Endothelial cell of umbilical vein (primary cell): ENCODE results near the gene MFN2. TPM values are rescaled to one million over a fixed set of nuclear protein-coding genes. Genes with fewer than 3 reads are reported as not detected.
A peak's percentile ranks its signal among the peaks of the same experiment; 100 is the strongest.

ENCODE experiments used
- Bru-seq: library from RNA; stranded (reverse); fragments of 400-500 nt; gene quantifications from one replicate; lab custom pipeline; 2021; lab: Mats Ljungman, UMichigan
- BruChase-seq, 2 experiments: library from RNA; stranded (reverse); fragments of 400-500 nt; gene quantifications; one replicate each; lab custom pipeline; 2021; lab: Mats Ljungman, UMichigan
- BruUV-seq: library from RNA; stranded (reverse); fragments of 400-500 nt; replicated peaks from 2 replicates; lab custom pipeline; 2021; lab: Mats Ljungman, UMichigan
- CTCF ChIA-PET: fragments of 300-600, 350-600 bp; sonication (Branson Sonifier 250); formaldehyde crosslinking; loops from one replicate; lab custom pipeline; 2021; ENCODE audit warnings: antibody characterized with exemption, inconsistent platforms; lab: Charles Lee
- POLR2A ChIA-PET: fragments of 300-600, 350-600 bp; sonication (Branson Sonifier 250); formaldehyde crosslinking; loops from one replicate; lab custom pipeline; 2021; ENCODE audit warnings: antibody characterized with exemption, inconsistent platforms; lab: Charles Lee
- DNase-seq: peaks from one replicate; pipeline ENCODE4 v3.0.0-alpha.2; 2011; ENCODE audit warnings: low read depth, low spot score
- FAIRE-seq: peaks from 2 replicates; lab custom pipeline; 2011; peaks lifted over from hg19 to GRCh38; lab: Jason Lieb, UNC
- H2AFZ ChIP-seq: 2 replicates; pipeline ENCODE4 v1.6.0; 2012; ENCODE audit warnings: low read depth, low read length, control low read depth, inconsistent platforms
- H3K27ac ChIP-seq: 2 replicates; pipeline ENCODE4 v1.5.1; 2011; ENCODE audit warnings: low read depth, mild to moderate bottlenecking, control low read depth, low read length, moderate library complexity; ENCODE audit not compliant: insufficient read depth
- H3K27me3 ChIP-seq, 2 experiments: 2 replicates each; pipeline versions ENCODE4 v1.6.0 to v1.6.1; 2011; ENCODE audit warnings: low read length in 2 of 2, mixed read lengths in 1 of 2; ENCODE audit not compliant: control insufficient read depth in 2 of 2, insufficient read depth in 2 of 2
- H3K36me3 ChIP-seq, 2 experiments: 2 replicates in 1 of 2; 3 replicates in 1 of 2; pipeline ENCODE4 v1.5.1; 2011; ENCODE audit warnings: low read length in 2 of 2, mild to moderate bottlenecking in 1 of 2, moderate library complexity in 1 of 2; ENCODE audit not compliant: control insufficient read depth in 2 of 2, insufficient read depth in 2 of 2; ENCODE audit errors: extremely low read depth in 1 of 2
- H3K4me1 ChIP-seq: 3 replicates; pipeline ENCODE4 v1.5.1; 2011; ENCODE audit warnings: mild to moderate bottlenecking, low read length; ENCODE audit not compliant: control insufficient read depth, insufficient read depth; ENCODE audit errors: extremely low read depth
- H3K4me2 ChIP-seq: 2 replicates; pipeline ENCODE4 v1.6.1; 2011; ENCODE audit warnings: low read length, control low read depth, mixed read lengths; ENCODE audit not compliant: insufficient read depth
- H3K4me3 ChIP-seq, 3 experiments: fragments of 200-600 bp in 1 of 3; sonication (generic), shearing (Covaris generic) in 1 of 3; replicated peaks in 1 of 3; 2 replicates each; pipeline ENCODE4 v1.5.1; 2011 to 2016; ENCODE audit warnings: control low read depth in 3 of 3, low read length in 3 of 3, mild to moderate bottlenecking in 2 of 3, inconsistent platforms in 1 of 3, low read depth in 1 of 3, moderate library complexity in 1 of 3; ENCODE audit not compliant: insufficient read depth in 1 of 3
- H3K79me2 ChIP-seq: 2 replicates; pipeline ENCODE4 v1.6.0; 2012; ENCODE audit warnings: low read length, inconsistent platforms; ENCODE audit not compliant: control insufficient read depth, insufficient read depth
- H3K9ac ChIP-seq: replicated peaks from 2 replicates; pipeline ENCODE3; 2011; ENCODE audit warnings: low read length, control low read depth; ENCODE audit not compliant: insufficient read depth; ENCODE audit errors: extremely low read depth
- H3K9me1 ChIP-seq: replicated peaks from 3 replicates; pipeline ENCODE4 v1.6.0; 2011; ENCODE audit warnings: mild to moderate bottlenecking, low read length; ENCODE audit not compliant: control insufficient read depth, insufficient read depth; ENCODE audit errors: extremely low read depth
- H3K9me3 ChIP-seq: replicated peaks from 2 replicates; pipeline ENCODE4 v1.5.1; 2012; ENCODE audit warnings: low read length, inconsistent platforms; ENCODE audit not compliant: control insufficient read depth, insufficient read depth
- H4K20me1 ChIP-seq: replicated peaks from 2 replicates; pipeline ENCODE3; 2011; ENCODE audit warnings: mild to moderate bottlenecking, low read length; ENCODE audit not compliant: control insufficient read depth, insufficient read depth; ENCODE audit errors: extremely low read depth
- CTCF ChIP-seq, 2 donors: IDR thresholded peaks; 1 replicate in 1 of 2; 2 replicates in 1 of 2; pipeline ENCODE4 v1.5.1; 2011; ENCODE audit warnings: low read length in 2 of 2, mild to moderate bottlenecking in 2 of 2, moderate library complexity in 2 of 2, control low read depth in 1 of 2, inconsistent platforms in 1 of 2, low read depth in 1 of 2; ENCODE audit not compliant: insufficient read depth in 1 of 2; ENCODE audit errors: extremely low read depth in 1 of 2
- EZH2 ChIP-seq: IDR thresholded peaks from 2 replicates; pipeline ENCODE4 v1.6.1; 2012; ENCODE audit warnings: borderline replicate concordance, low read depth, mild to moderate bottlenecking, moderate library complexity, low read length, inconsistent platforms; ENCODE audit not compliant: severe bottlenecking
- FOS ChIP-seq: IDR thresholded peaks from 2 replicates; pipeline ENCODE4 v1.6.1; 2011; ENCODE audit warnings: mild to moderate bottlenecking, low read length, moderate library complexity, borderline replicate concordance; ENCODE audit not compliant: insufficient read depth
- GATA2 ChIP-seq: IDR thresholded peaks from 2 replicates; pipeline ENCODE4 v1.7.0; 2011; ENCODE audit warnings: low read depth, mild to moderate bottlenecking, moderate library complexity, mixed read lengths, low read length; ENCODE audit not compliant: insufficient read length, insufficient read depth
- JUN ChIP-seq: IDR thresholded peaks from 2 replicates; pipeline ENCODE4 v1.6.1; 2011; ENCODE audit warnings: borderline replicate concordance, low read depth; ENCODE audit not compliant: insufficient read length, insufficient read depth
- MAX ChIP-seq: IDR thresholded peaks from 2 replicates; pipeline ENCODE4 v1.6.1; 2011; ENCODE audit not compliant: insufficient read depth, insufficient read length
- MYC ChIP-seq: IDR thresholded peaks from one replicate; pipeline ENCODE4 v1.6.1; 2011; ENCODE audit warnings: mild to moderate bottlenecking, low read depth, low read length
- POLR2A ChIP-seq: IDR thresholded peaks from 2 replicates; pipeline ENCODE4 v1.6.1; 2012; ENCODE audit warnings: low read depth, mild to moderate bottlenecking, control low read depth, low read length
- POLR2AphosphoS5 ChIP-seq: IDR thresholded peaks from 2 replicates; pipeline ENCODE4 v1.6.1; 2012; ENCODE audit warnings: low read depth, mild to moderate bottlenecking, control low read depth, low read length, moderate library complexity; ENCODE audit not compliant: insufficient read depth
- dilution Hi-C: fragments of 300-500 bp; cut with MboI; formaldehyde crosslinking; loops from one replicate; pipeline ENCODE4 v1.15.0; 2019; ENCODE audit warnings: low sequenced_read_pairs; ENCODE audit not compliant: extremely low pct_ligation_motif_present
- intact Hi-C: fragments of 100-400 bp; cut with micrococcal nuclease; formaldehyde crosslinking; loops from one replicate; pipeline ENCODE4 v1.10.0; 2022
- long read RNA-seq: library from polyadenylated mRNA; stranded (forward); transcript quantifications from one replicate; pipeline ENCODE4 v2.0.0, GENCODE V29; 2021
- polyA minus RNA-seq, 3 experiments: library from RNA; depleted of rRNA, polyadenylated mRNA; stranded (reverse); fragments of >200 nt; gene quantifications; 1 replicate in 1 of 3; 2 replicates in 2 of 3; pipeline ENCODE4 v1.2.3, GENCODE V29; 2011
- polyA plus RNA-seq, 4 experiments: library from polyadenylated mRNA; depleted of rRNA in 3 of 4; stranded (reverse) in 3 of 4; unstranded in 1 of 4; fragments of >200 nt; gene quantifications; 2 replicates each; pipeline versions ENCODE4 v1.2.1 to v1.2.3, GENCODE V29; 2011 to 2012; ENCODE audit warnings: missing spikeins in 1 of 4
- total RNA-seq: library from RNA; stranded (reverse); gene quantifications from 2 replicates; pipeline ENCODE4 v1.2.3, GENCODE V29; 2021

Gene MFN2
- total RNA-seq (66.6 and 82.4 TPM in 2 replicates), polyA plus RNA-seq (41.8 and 51.4 TPM in 2 replicates), polyA minus RNA-seq (76.2 and 76.4 TPM in 2 replicates), Bru-seq, nascent RNA (percentile 68 among the genes with signal in this experiment), BruChase-seq, experiment 1, labeled RNA remaining after a 6-hour chase (percentile 92 among the genes with signal in this experiment), BruChase-seq, experiment 2, labeled RNA remaining after a 2-hour chase (percentile 79 among the genes with signal in this experiment)
- 45.7 and 52.7 TPM in 2 replicates for polyA plus RNA-seq (2011; cell fraction: cytosol; rRNA removed)
- 72.2 and 73.2 TPM in 2 replicates for polyA plus RNA-seq (2011; cell fraction: nucleus; rRNA removed)
- 76.5 and 104 TPM in 2 replicates for polyA plus RNA-seq (2012)
- 34.5 TPM for polyA minus RNA-seq (2011; cell fraction: cytosol; rRNA and poly(A)+ RNA removed)
- 21.9 and 22.5 TPM in 2 replicates for polyA minus RNA-seq (2011; cell fraction: nucleus; rRNA and poly(A)+ RNA removed)
- long read RNA-seq, full-length matches to known transcripts: 77 of 135 reads
- long read RNA-seq, partial matches to known transcripts: 40 of 135 reads
- long read RNA-seq, other reads (novel, unspliced or antisense): 18 of 135 reads

- TF ChIP-seq CTCF (IDR thresholded peaks at IDR 0.05; ENCODE audit: extremely low read depth in 1 of 2, insufficient read depth in 1 of 2, low read depth in 1 of 2, low read length in 2 of 2) (no peak), GATA2 (no peak), JUN (peak; percentile 46), MAX (no peak), POLR2AphosphoS5 (no peak), FOS (peak; percentile 50), POLR2A (peak; percentile 61), MYC (no peak), EZH2 (no peak)
- DNase-seq (peak; percentile 99), FAIRE-seq (peak; percentile 99)
- Histone ChIP-seq H3K9ac (peak within 1 kb of the TSS; percentile 89), H4K20me1 (no peaks in the 10 kb centered on the region), H3K4me1 (peaks cover 18% of the 10 kb centered on the region), H3K9me3 (no peaks in the 10 kb centered on the region), H3K36me3 (peaks cover 5 to 15% of the 10 kb centered on the region in 2 experiments), H3K9me1 (no peaks in the 10 kb centered on the region), H3K4me2 (peak within 1 kb of the TSS; percentile 80), H3K27me3 (no peaks in the 10 kb centered on the region), H3K4me3 (peak within 1 kb of the TSS; percentile 86 to 94 (median 89)), H2AFZ (peak within 1 kb of the TSS; percentile 87), H3K79me2 (peaks cover 45% of the 10 kb centered on the region), H3K27ac (peak within 1 kb of the TSS; percentile 69)
- intact Hi-C loops: loop anchor here (1.0 to 5.0 kb wide), 5 partner anchors 39 to 298 kb away; partner anchors contain the start of genes KIAA2013, MAD2L2, MIIP and PLOD1
- no TSS peak for BruUV-seq
- CTCF ChIA-PET: interaction anchor here (1.2 kb wide), 1 partner anchor 72 kb away, joined by 6 read pairs; no protein-coding TSS in a partner anchor
- dilution Hi-C loops: no loop called here
- POLR2A ChIA-PET: interaction anchor here (0.8 to 4.3 kb wide), 6 partner anchors 11 to 243 kb away, joined by 3 to 100 read pairs (median 4); partner anchors contain the start of gene MIIP
These were observed at the start of gene MFN2 for GRCh38 chr1:11979851-11980675. Gene MFN2, plus strand, starts transcription at chr1:11980444. Its CDS starts 8,725 bp downstream, at chr1:11989169.
